HCT116 (cell line): ENCODE data around the gene HERC3. TPM values are rescaled to one million over a fixed set of nuclear protein-coding genes. Genes with fewer than 3 reads are reported as not detected.

Experiments
- ATAC-seq: fragments of 200-7000 bp; cut with Tn5 transposase; 2 replicates; pipeline ENCODE4 v1.9.1; 2020; ENCODE audit warnings: mild to moderate bottlenecking, moderate library complexity
- BruUV-seq: library from RNA; stranded (reverse); fragments of 400-500 nt; replicated peaks from 2 replicates; lab custom pipeline; 2021; lab: Mats Ljungman, UMichigan
- CTCF ChIA-PET: fragments of 300-600 bp; sonication (Branson Sonifier 250); formaldehyde crosslinking; loops from one replicate; lab custom pipeline; 2021; ENCODE audit warnings: antibody characterized with exemption; lab: Charles Lee
- POLR2A ChIA-PET: fragments of 300-600, 350-600 bp; sonication (Branson Sonifier 250); formaldehyde crosslinking; loops from one replicate; lab custom pipeline; 2021; ENCODE audit warnings: antibody characterized with exemption; lab: Charles Lee
- RAD21 ChIA-PET, 2 experiments: fragments of 300-600 bp; sonication (Branson Sonifier 250); formaldehyde crosslinking; loops; one replicate each; lab custom pipeline; 2023; ENCODE audit warnings: low total read pairs in 2 of 2; ENCODE audit not compliant: uncharacterized antibody in 2 of 2, unreplicated experiment in 2 of 2, low non-redundant PET in 1 of 2; lab: Charles Lee
- DNase-seq: peaks from one replicate; pipeline ENCODE4 v3.0.0-alpha.2; 2010; ENCODE audit warnings: low read depth, low spot score
- H2AFZ ChIP-seq: fragments of 200-600 bp; shearing (Covaris generic), sonication (generic); 2 replicates; pipeline ENCODE4 v1.6.1; 2017; ENCODE audit warnings: low read depth, mixed run types, mixed read lengths, antibody characterized with exemption, low read length; ENCODE audit not compliant: poor library complexity, severe bottlenecking
- H3K27ac ChIP-seq: 2 replicates; pipeline ENCODE4 v1.5.1; 2012; ENCODE audit warnings: low read depth, low read length
- H3K27me3 ChIP-seq: fragments of 200-600 bp; sonication (generic); 2 replicates; pipeline ENCODE4 v1.6.1; 2016; ENCODE audit warnings: mixed run types, low read length, mixed read lengths; ENCODE audit not compliant: insufficient read depth
- H3K36me3 ChIP-seq, 2 experiments: fragments of 200-500 bp in 1 of 2; fragments of 200-600 bp in 1 of 2; sonication (Bioruptor generic) in 1 of 2; sonication (generic) in 1 of 2; 2 replicates each; pipeline versions ENCODE4 v1.5.1 to v1.6.1; 2014 to 2016; ENCODE audit warnings: low read length in 2 of 2, inconsistent platforms in 1 of 2, mixed read lengths in 1 of 2, mixed run types in 1 of 2; ENCODE audit not compliant: insufficient read depth in 2 of 2, control insufficient read depth in 1 of 2
- H3K4me1 ChIP-seq, 2 experiments: fragments of 200-600 bp in 1 of 2; sonication (generic) in 1 of 2; 2 replicates each; pipeline versions ENCODE4 v1.5.1 to v1.6.1; 2012 to 2017; ENCODE audit warnings: low read length in 2 of 2, inconsistent platforms in 1 of 2, mild to moderate bottlenecking in 1 of 2, mixed read lengths in 1 of 2, mixed run types in 1 of 2, moderate library complexity in 1 of 2; ENCODE audit not compliant: insufficient read depth in 2 of 2, control insufficient read depth in 1 of 2
- H3K4me2 ChIP-seq: fragments of 200-600 bp; sonication (generic); 2 replicates; pipeline ENCODE4 v1.6.1; 2017; ENCODE audit warnings: mixed run types, low read length, mixed read lengths
- H3K4me3 ChIP-seq, 2 experiments: fragments of 200-600 bp in 1 of 2; sonication (generic) in 1 of 2; replicated peaks in 1 of 2; 2 replicates each; pipeline ENCODE4 v1.5.1; 2011 to 2016; ENCODE audit warnings: low read length in 2 of 2, control low read depth in 1 of 2, low read depth in 1 of 2, mild to moderate bottlenecking in 1 of 2, mixed read lengths in 1 of 2, mixed run types in 1 of 2
- H3K79me2 ChIP-seq: fragments of 200-600 bp; sonication (generic); 2 replicates; pipeline ENCODE4 v1.6.1; 2017; ENCODE audit warnings: mild to moderate bottlenecking, mixed run types, low read length, moderate library complexity, mixed read lengths; ENCODE audit not compliant: insufficient read depth
- H3K9ac ChIP-seq: fragments of 200-600 bp; sonication (generic); 2 replicates; pipeline ENCODE4 v1.6.1; 2016; ENCODE audit warnings: low read length, mixed read lengths
- H3K9me2 ChIP-seq: fragments of 200-600 bp; sonication (generic), shearing (Covaris generic); 2 replicates; pipeline ENCODE4 v1.6.1; 2017; ENCODE audit warnings: mixed run types, mild to moderate bottlenecking, moderate library complexity; ENCODE audit not compliant: insufficient read depth
- H3K9me3 ChIP-seq, 2 experiments: fragments of 200-500 bp in 1 of 2; fragments of 200-600 bp in 1 of 2; sonication (Bioruptor generic) in 1 of 2; sonication (generic) in 1 of 2; 2 replicates each; pipeline ENCODE4 v1.6.1; 2014 to 2017; ENCODE audit warnings: low read length in 2 of 2, mixed read lengths in 2 of 2, inconsistent platforms in 1 of 2, low read depth in 1 of 2, mild to moderate bottlenecking in 1 of 2, mixed run types in 1 of 2, moderate library complexity in 1 of 2; ENCODE audit not compliant: control insufficient read depth in 1 of 2, insufficient read depth in 1 of 2
- H4K20me1 ChIP-seq: fragments of 200-600 bp; sonication (generic), shearing (Covaris generic); 2 replicates; pipeline ENCODE4 v1.6.1; 2017; ENCODE audit warnings: mixed run types, mild to moderate bottlenecking, moderate library complexity; ENCODE audit not compliant: insufficient read depth
- ATF3 ChIP-seq: IDR thresholded peaks from 2 replicates; pipeline ENCODE4 v1.6.1; 2012
- ELF1 ChIP-seq: IDR thresholded peaks from 2 replicates; pipeline ENCODE4 v1.6.1; 2012; ENCODE audit warnings: low read depth, borderline replicate concordance
- EZH2 ChIP-seq: fragments of 200-600 bp; sonication (generic); IDR thresholded peaks from 2 replicates; pipeline ENCODE4 v1.6.1; 2017; ENCODE audit warnings: antibody characterized with exemption, mixed run types
- JUND ChIP-seq: IDR thresholded peaks from 2 replicates; pipeline ENCODE4 v1.6.1; 2012
- REST ChIP-seq: IDR thresholded peaks from 2 replicates; pipeline ENCODE4 v1.6.1; 2012; ENCODE audit warnings: low read depth
- SIN3A ChIP-seq: IDR thresholded peaks from 2 replicates; pipeline ENCODE4 v1.6.1; 2012; ENCODE audit warnings: low read depth
- YY1 ChIP-seq: IDR thresholded peaks from 2 replicates; pipeline ENCODE4 v1.6.1; 2011; ENCODE audit warnings: low read length, low read depth, moderate library complexity, mild to moderate bottlenecking; ENCODE audit not compliant: insufficient replicate concordance; ENCODE audit errors: extremely low read depth
- ZFX ChIP-seq: fragments of 450-650 bp; IDR thresholded peaks from 2 replicates; pipeline ENCODE4 v1.6.1; 2017
- ZNF274 ChIP-seq: fragments of 200-500 bp; sonication (Bioruptor generic); IDR thresholded peaks from 2 replicates; pipeline ENCODE4 v1.6.1; 2014; ENCODE audit warnings: mild to moderate bottlenecking, low read depth, low read length, inconsistent platforms
- intact Hi-C: fragments of 100-400 bp; cut with micrococcal nuclease; formaldehyde crosslinking; loops from 2 replicates; pipeline ENCODE4 v1.10.0; 2022
- total RNA-seq: library from RNA; stranded (reverse); gene quantifications from one replicate; pipeline ENCODE4 v1.2.1, GENCODE V29; 2021; ENCODE audit not compliant: unreplicated experiment

Gene HERC3
- total RNA-seq, 1 experiment from 2014 or later: 10.8 TPM

- ATAC-seq: no peak
- no peak overlapping the region for H3K4me2 ChIP-seq
- no peak overlapping the region for H2AFZ ChIP-seq
- no peaks in the 10 kb centered on the region for H3K36me3 ChIP-seq
- no peaks in the 10 kb centered on the region for H3K4me1 ChIP-seq
- BruUV-seq: no TSS peak
- no peaks in the 10 kb centered on the region for H3K27me3 ChIP-seq
- CTCF ChIA-PET: no interaction called here
- RAD21 ChIA-PET: no interaction called here
- POLR2A ChIA-PET: no interaction called here
- H3K9me3 ChIP-seq: no peaks in the 10 kb centered on the region
- no peak overlapping the region for H3K4me3 ChIP-seq
- DNase-seq: no peak
- H3K79me2 ChIP-seq: no peaks in the 10 kb centered on the region
- TF ChIP-seq JUND (no peak), ATF3 (no peak), ZNF274 (no peak), REST (no peak), YY1 (no peak), ELF1 (no peak), EZH2 (no peak), ZFX (no peak), SIN3A (no peak)
- intact Hi-C loops: no loop called here
- no peak overlapping the region for H3K27ac ChIP-seq
- no peaks in the 10 kb centered on the region for H3K9me2 ChIP-seq
- H3K9ac ChIP-seq: no peak overlapping the region
- H4K20me1 ChIP-seq: no peaks in the 10 kb centered on the region
These were observed 83.3 kb downstream of the HERC3 start for GRCh38 chr4:88675543-88675942.
